ENCODE results near the gene PARP12. TPM values are rescaled to one million over a fixed set of nuclear protein-coding genes. Genes with fewer than 3 reads are reported as not detected.

The PARP12 gene
- total RNA-seq, 6 experiments from 2014 or later = 6.3 to 14.0 (median 11.8) TPM

DNA sequence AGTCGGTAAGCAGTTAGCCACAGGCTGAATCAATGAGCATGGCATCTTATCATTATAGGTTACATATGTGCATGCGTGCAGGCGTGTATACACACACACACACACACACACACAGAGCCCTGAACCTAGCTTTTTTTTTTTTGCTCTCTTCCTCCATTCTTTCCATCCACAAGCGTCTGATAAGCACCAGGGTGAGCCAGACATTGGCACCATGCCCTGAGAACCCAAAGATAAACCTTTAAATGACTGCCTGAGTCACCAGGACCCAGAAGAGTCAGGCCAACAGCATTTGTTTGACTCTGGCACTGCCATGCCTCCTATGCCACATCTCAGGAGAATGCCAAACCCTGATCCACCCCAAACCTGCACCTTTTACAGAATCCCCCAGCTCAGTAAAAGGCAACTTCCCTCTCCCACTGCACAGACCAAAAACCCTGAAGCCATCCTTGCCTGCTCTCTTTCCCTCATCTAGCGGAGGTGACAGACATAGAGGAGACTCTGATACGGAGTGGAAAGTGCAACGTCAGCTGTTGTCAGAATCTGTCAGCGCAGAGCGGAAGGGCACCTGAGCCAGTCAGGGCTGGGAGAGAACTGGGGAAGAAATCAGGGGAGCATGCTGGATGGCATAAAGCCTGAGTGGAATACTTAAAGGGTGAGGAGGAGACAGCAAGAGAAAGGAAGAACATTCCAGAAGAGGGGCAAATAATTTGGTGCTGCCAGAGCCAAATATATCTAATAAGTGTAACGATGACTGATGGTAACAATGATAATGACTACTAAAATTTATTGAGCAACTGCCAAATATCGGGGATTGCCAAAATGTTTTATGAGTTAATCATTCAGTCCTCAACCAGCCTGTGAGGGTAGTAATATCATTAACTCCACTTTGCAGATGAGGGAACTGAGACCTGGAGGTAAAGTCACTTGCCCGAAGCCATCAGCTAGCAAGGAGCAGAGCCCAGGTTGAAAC is 3.2 kb downstream of the PARP12 start:
- Mint-ChIP-seq H3K4me1 (ENCODE audit: low read depth) (peaks cover 48% of the 10 kb centered on the region), H3K27me3 (ENCODE audit: insufficient read depth) (peaks cover 2% of the 10 kb centered on the region; the same call in 1 of the 2 replicates), H3K4me3 (peak overlapping the region; percentile 57), H3K27ac (peak overlapping the region; percentile 74), H3K9me3 (no peaks in the 10 kb centered on the region), H3K36me3 (ENCODE audit: low read depth) (peaks cover 17% of the 10 kb centered on the region; the same call in 1 of the 2 replicates)
- peak; percentile 92 for DNase-seq
- TF ChIP-seq CTCF (IDR thresholded peaks at IDR 0.05) = no peak

GRCh38 chr7:140058517-140058916 is 4.2 kb downstream of the PARP12 start:
- Mint-ChIP-seq H3K4me1 (ENCODE audit: low read depth) (peaks cover 48% of the 10 kb centered on the region), H3K27ac (peak overlapping the region; percentile 33; the same call in 1 of the 2 replicates), H3K9me3 (no peaks in the 10 kb centered on the region), H3K36me3 (ENCODE audit: low read depth) (peaks cover 26% of the 10 kb centered on the region; the same call in 1 of the 2 replicates), H3K4me3 (no peak overlapping the region), H3K27me3 (ENCODE audit: insufficient read depth) (peaks cover 2% of the 10 kb centered on the region; the same call in 1 of the 2 replicates)
- no peak for TF ChIP-seq CTCF (IDR thresholded peaks at IDR 0.05)
- no peak for DNase-seq

- DNase-seq = no peak
- Mint-ChIP-seq H3K9me3 (no peaks in the 10 kb centered on the region), H3K36me3 (ENCODE audit: low read depth) (peaks cover 27% of the 10 kb centered on the region), H3K4me1 (ENCODE audit: low read depth) (peaks cover 48% of the 10 kb centered on the region), H3K4me3 (no peak overlapping the region), H3K27me3 (ENCODE audit: insufficient read depth) (peaks cover 2% of the 10 kb centered on the region; the same call in 1 of the 2 replicates), H3K27ac (no peak overlapping the region)
- TF ChIP-seq CTCF (IDR thresholded peaks at IDR 0.05) = no peak
Measured at GRCh38 chr7:140057143-140057535, 5.6 kb downstream of the PARP12 start.

DNA sequence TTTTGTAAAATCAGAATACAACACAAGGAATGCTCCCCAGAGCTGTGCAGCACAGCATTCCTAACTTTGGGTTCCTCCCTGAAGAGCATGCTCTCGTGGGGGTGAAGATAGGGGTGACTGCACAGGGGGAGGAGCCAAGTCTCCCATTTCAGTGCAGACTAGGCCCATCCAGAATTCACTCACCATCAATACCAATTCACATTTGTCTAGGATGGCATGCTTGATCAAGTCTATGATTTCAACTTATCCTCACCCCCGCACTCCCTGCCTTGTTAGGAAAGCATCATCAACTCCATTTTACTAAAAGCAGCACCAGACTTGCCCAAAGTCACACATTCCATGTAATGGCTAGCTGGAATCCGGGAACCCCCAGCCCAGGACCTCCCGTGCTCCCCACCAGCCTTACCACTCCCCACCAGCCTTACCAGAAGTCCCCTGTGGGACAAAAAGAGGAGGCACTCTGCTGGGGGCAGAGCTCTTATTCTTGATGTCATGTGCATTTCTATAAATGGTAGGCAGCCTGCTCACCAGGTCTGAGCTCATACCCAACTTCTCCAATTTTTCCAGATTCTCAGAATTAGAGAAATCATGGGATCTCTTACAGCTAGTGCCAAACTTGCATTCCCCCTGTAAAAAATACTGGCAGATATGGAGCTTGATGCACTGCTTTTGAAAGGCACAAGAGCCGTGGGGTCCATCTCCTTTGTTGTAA is 6.2 kb downstream of the PARP12 start:
- DNase-seq = no peak
- Mint-ChIP-seq H3K36me3 (ENCODE audit: low read depth) (peaks cover 27% of the 10 kb centered on the region), H3K4me1 (ENCODE audit: low read depth) (peaks cover 46% of the 10 kb centered on the region), H3K4me3 (no peak overlapping the region), H3K9me3 (no peaks in the 10 kb centered on the region), H3K27me3 (ENCODE audit: insufficient read depth) (peaks cover 2% of the 10 kb centered on the region; the same call in 1 of the 2 replicates), H3K27ac (no peak overlapping the region)
- TF ChIP-seq CTCF (IDR thresholded peaks at IDR 0.05) = no peak

GRCh38 chr7:140055833-140056232 is 6.9 kb downstream of the PARP12 start:
- H3K36me3 Mint-ChIP-seq (ENCODE audit: low read depth) = peaks cover 27% of the 10 kb centered on the region
- no peak for DNase-seq
- no peak overlapping the region for H3K27ac Mint-ChIP-seq
- H3K27me3 Mint-ChIP-seq (ENCODE audit: insufficient read depth) = no peaks in the 10 kb centered on the region; the same call in 1 of the 2 replicates
- no peak overlapping the region for H3K4me3 Mint-ChIP-seq
- peaks cover 38% of the 10 kb centered on the region for H3K4me1 Mint-ChIP-seq (ENCODE audit: low read depth)
- H3K9me3 Mint-ChIP-seq = no peaks in the 10 kb centered on the region
- no peak for TF ChIP-seq CTCF (IDR thresholded peaks at IDR 0.05)

All from HFFc6 (cell line).